DOHH2 (cell line): Measurements from ENCODE around the gene ERRFI1.
"Not testable (repeated sequence)": the region's sequence is repeated elsewhere in the genome, so short reads cannot be mapped to it uniquely, and the experiment has no call there.

Experiments
- H3F3A ChIP-seq: fragments of 200-600 bp; sonication (generic), shearing (Covaris generic); 2 replicates; pipeline ENCODE4 v1.6.0; 2016; ENCODE audit warnings: antibody characterized with exemption, mild to moderate bottlenecking; ENCODE audit not compliant: control insufficient read depth, insufficient read depth
- H3K27ac ChIP-seq: fragments of 200-600 bp; sonication (generic); 2 replicates; pipeline ENCODE4 v1.5.1; 2014; ENCODE audit warnings: low read depth, mild to moderate bottlenecking, low read length, moderate library complexity
- H3K27me3 ChIP-seq: fragments of 200-600 bp; sonication (generic); 2 replicates; pipeline ENCODE4 v1.6.1; 2014; ENCODE audit warnings: mild to moderate bottlenecking, low read length, mixed read lengths; ENCODE audit not compliant: control insufficient read depth
- H3K36me3 ChIP-seq: fragments of 200-600 bp; sonication (generic); 2 replicates; pipeline ENCODE4 v1.6.1; 2014; ENCODE audit warnings: mild to moderate bottlenecking, low read length, moderate library complexity, mixed read lengths; ENCODE audit not compliant: control insufficient read depth
- H3K4me1 ChIP-seq: fragments of 200-600 bp; sonication (generic); 2 replicates; pipeline ENCODE4 v1.6.1; 2014; ENCODE audit warnings: mild to moderate bottlenecking, low read length, mixed read lengths; ENCODE audit not compliant: control insufficient read depth
- H3K4me2 ChIP-seq: fragments of 200-600 bp; sonication (generic); 2 replicates; pipeline ENCODE4 v1.6.0; 2014; ENCODE audit warnings: mild to moderate bottlenecking, low read length, moderate library complexity
- H3K4me3 ChIP-seq: fragments of 200-600 bp; sonication (generic); 2 replicates; pipeline ENCODE4 v1.5.1; 2014; ENCODE audit warnings: mild to moderate bottlenecking, low read length, mixed read lengths
- H3K79me2 ChIP-seq: fragments of 200-600 bp; sonication (generic); 2 replicates; pipeline ENCODE4 v1.6.1; 2014; ENCODE audit warnings: mild to moderate bottlenecking, low read length, mixed read lengths; ENCODE audit not compliant: control insufficient read depth
- H3K9me2 ChIP-seq: fragments of 200-600 bp; sonication (generic); replicated peaks from 2 replicates; pipeline ENCODE4 v1.6.1; 2014; ENCODE audit warnings: mild to moderate bottlenecking, low read length, mixed read lengths; ENCODE audit not compliant: control insufficient read depth
- H3K9me3 ChIP-seq: fragments of 200-600 bp; sonication (generic); 2 replicates; pipeline ENCODE4 v1.6.1; 2014; ENCODE audit warnings: antibody characterized with exemption, low read length, mixed read lengths; ENCODE audit not compliant: control insufficient read depth, insufficient read depth
- H4K20me1 ChIP-seq: fragments of 200-600 bp; sonication (generic); 2 replicates; pipeline ENCODE4 v1.6.0; 2014; ENCODE audit warnings: low read depth, mild to moderate bottlenecking, antibody characterized with exemption, low read length, moderate library complexity; ENCODE audit not compliant: control insufficient read depth, insufficient read depth
- CTCF ChIP-seq: fragments of 200-600 bp; sonication (generic); IDR thresholded peaks from one replicate; pipeline ENCODE4 v1.5.1; 2014; ENCODE audit warnings: antibody characterized with exemption, mild to moderate bottlenecking, low read depth, low read length; ENCODE audit not compliant: poor library complexity, severe bottlenecking
- EZH2phosphoT487 ChIP-seq: fragments of 200-600 bp; sonication (generic); IDR thresholded peaks from 2 replicates; pipeline ENCODE4 v1.6.1; 2017; ENCODE audit warnings: borderline replicate concordance, mild to moderate bottlenecking, antibody characterized with exemption, low read length, moderate library complexity, mixed read lengths

ERRFI1 gene

GRCh38 chr1:8051650-8052049, 25.5 kb upstream of the ERRFI1 start:
- H3K27ac ChIP-seq, result no peak overlapping the region
- no peaks in the 10 kb centered on the region for H3K4me1 ChIP-seq
- H3K9me2 ChIP-seq, result no peaks in the 10 kb centered on the region
- no peaks in the 10 kb centered on the region for H3K36me3 ChIP-seq
- H3K9me3 ChIP-seq, result no peaks in the 10 kb centered on the region
- no peak overlapping the region for H3K4me3 ChIP-seq
- peaks cover 9% of the 10 kb centered on the region; the same call in 1 of the 2 replicates for H3K27me3 ChIP-seq
- H4K20me1 ChIP-seq, result no peaks in the 10 kb centered on the region
- H3F3A ChIP-seq, result no peaks in the 10 kb centered on the region
- no peak for TF ChIP-seq EZH2phosphoT487
- no peak overlapping the region for H3K4me2 ChIP-seq
- H3K79me2 ChIP-seq, result no peaks in the 10 kb centered on the region

GRCh38 chr1:8049229-8049628, 23.1 kb upstream of the ERRFI1 start:
- not testable (repeated sequence) for H3K36me3 ChIP-seq, H3K4me3 ChIP-seq, H3K27me3 ChIP-seq, H3K9me3 ChIP-seq, H3K9me2 ChIP-seq, H3K27ac ChIP-seq, H4K20me1 ChIP-seq, H3K4me2 ChIP-seq, H3K79me2 ChIP-seq, H3F3A ChIP-seq, H3K4me1 ChIP-seq

- Histone ChIP-seq H4K20me1 (no peaks in the 10 kb centered on the region), H3K79me2 (no peaks in the 10 kb centered on the region), H3K36me3 (no peaks in the 10 kb centered on the region), H3K9me3 (no peaks in the 10 kb centered on the region), H3K4me3 (no peak overlapping the region), H3K4me2 (no peak overlapping the region), H3K27ac (no peak overlapping the region), H3F3A (no peaks in the 10 kb centered on the region), H3K27me3 (no peaks in the 10 kb centered on the region), H3K9me2 (no peaks in the 10 kb centered on the region), H3K4me1 (no peaks in the 10 kb centered on the region)
- TF ChIP-seq CTCF, result no peak
- TF ChIP-seq EZH2phosphoT487, result no peak
These were observed 21.8 kb upstream of the ERRFI1 start for GRCh38 chr1:8047686-8048445.

DNA sequence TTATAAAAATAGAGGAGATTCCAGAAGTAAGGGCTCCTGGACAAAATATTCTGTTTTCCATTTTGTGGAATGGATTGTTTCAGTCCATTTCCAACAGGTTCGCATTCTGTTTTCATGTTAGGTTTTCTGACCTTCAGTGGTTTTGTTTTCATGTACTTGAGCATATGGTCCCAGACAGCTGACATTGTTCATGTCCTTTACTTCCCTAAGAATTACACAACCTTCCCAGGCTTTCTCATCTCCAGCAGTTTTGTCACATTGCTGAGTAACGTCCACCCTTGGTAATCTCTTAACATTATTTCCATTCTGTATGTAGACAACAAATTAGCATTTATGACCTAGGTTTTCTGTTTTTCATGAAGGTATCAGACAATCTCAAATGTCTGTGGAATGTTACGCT, 21.0 kb upstream of the ERRFI1 start:
- Histone ChIP-seq H3K27me3 (no peaks in the 10 kb centered on the region), H3K4me2 (no peak overlapping the region), H3K4me1 (no peaks in the 10 kb centered on the region), H3K9me3 (no peaks in the 10 kb centered on the region), H3F3A (no peaks in the 10 kb centered on the region), H3K4me3 (no peak overlapping the region), H3K79me2 (no peaks in the 10 kb centered on the region), H3K9me2 (no peaks in the 10 kb centered on the region), H4K20me1 (no peaks in the 10 kb centered on the region), H3K27ac (no peak overlapping the region), H3K36me3 (no peaks in the 10 kb centered on the region)
- TF ChIP-seq EZH2phosphoT487, result no peak
- no peak for TF ChIP-seq CTCF
